NCI-H1694 (cell line): ENCODE data around the gene CRACR2A.
A peak's percentile ranks its signal among the peaks of the same experiment; 100 is the strongest.

Source experiments
- DNase-seq: peaks from one replicate; lab custom pipeline; 2025; lab: John Stamatoyannopoulos, UW

The CRACR2A gene

GRCh38 chr12:3622021-3622821 is 130.7 kb downstream of the CRACR2A start:
- DNase-seq: no peak

DNA sequence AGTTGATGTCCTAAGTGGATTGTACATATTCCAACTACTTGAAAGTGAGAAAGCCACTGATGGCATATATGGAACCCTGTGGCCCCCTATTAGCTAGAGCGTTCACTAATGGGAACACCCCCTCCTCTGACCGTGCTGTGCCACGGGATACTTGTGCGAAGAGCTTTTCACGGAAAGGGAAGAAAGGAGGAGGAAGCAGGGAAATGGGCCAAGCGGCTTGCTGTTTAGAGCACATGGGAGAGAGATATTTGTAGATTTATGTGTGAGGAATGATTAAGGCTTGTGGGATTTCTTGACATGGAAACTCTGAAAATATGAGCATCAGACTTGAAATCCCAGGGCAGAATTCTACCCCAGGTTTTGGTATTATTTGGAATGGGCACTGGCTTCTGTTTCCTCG is 132.1 kb downstream of the CRACR2A start:
- no peak for DNase-seq

GRCh38 chr12:3617565-3617964 is 135.3 kb downstream of the CRACR2A start:
- no peak for DNase-seq

- DNase-seq: no peak
These were observed 137.0 kb downstream of the CRACR2A start for GRCh38 chr12:3615862-3616261.

GRCh38 chr12:3614806-3615466 is 138.0 kb downstream of the CRACR2A start:
- peak; percentile 58 for DNase-seq

DNA sequence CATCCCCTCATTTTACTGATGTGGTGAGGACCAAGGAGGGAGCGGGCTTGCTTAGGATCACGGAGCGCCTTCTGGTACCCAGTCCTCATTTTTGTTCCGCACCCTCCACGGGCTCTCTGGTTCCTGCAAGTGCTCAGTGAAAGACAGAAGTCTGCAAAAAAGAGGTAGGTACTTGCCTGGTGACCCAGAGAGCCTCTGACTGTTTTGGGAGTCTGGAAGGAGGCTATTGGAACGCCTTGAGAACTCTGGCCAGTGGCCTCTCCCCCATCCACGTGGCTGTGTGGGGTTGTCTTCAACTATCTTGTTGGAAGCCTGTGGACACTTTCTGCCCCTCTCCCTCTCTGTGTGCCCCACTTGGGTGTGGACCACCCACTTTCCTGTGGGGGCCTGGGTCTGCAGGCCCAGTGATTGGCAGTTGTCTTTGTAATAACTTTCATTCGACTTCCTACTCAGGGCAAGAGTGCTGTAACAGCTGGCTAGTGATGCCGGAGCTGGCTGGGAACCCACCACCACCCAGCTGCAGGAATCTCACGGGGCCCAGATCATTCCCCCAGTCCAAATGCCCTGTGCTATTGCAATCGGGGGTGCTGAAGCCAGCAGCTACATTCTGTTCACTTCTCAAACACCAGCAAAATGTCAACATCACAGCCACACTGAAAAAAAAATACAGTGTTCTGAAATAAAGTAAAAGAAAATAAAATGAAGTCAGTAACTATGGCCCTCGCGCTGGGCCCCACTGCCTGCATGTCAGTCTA is 139.1 kb downstream of the CRACR2A start:
- DNase-seq: no peak

- DNase-seq: peak; percentile 67
These were observed 140.8 kb downstream of the CRACR2A start for GRCh38 chr12:3611860-3612703.

DNA sequence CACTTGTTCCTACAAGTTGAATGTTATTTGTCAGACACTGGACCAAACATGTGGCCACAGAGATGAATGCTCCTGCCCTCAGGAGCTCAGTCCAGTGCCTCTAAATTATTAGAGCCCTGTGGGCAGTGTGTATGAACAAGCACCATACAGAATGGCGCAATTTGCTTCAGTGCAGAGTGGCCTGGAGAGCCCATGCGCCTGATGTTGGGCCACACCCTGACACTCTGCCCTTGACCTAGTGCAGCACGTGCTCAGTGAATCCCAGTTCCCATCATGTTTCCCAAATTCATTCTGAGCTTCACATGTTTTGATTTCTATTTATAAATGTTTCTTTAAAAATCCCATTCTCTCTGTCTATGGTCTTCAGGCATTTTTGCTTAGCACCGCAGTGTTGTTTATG is 145.1 kb downstream of the CRACR2A start:
- DNase-seq: no peak

GRCh38 chr12:3607039-3607720 is 145.7 kb downstream of the CRACR2A start:
- peak; percentile 59 for DNase-seq

DNA sequence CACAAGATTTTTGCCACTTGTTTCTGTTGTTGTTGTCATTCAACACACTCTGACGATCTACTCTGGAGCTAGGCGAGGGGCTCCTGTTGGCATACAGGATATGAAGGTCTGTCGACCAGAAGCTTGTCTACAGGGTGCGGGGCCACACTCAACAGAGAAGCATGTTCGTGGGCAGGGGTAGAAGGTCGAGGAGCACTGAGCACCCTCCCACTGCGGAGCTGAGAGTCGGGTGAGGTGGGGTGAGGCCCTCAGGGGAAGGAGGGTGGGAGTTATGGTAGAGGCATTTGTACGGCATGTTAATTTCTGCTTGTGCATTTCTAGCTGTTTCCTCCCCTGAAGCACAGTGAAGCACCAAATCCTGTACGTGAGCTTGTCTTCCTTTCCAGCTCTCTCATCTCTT is 146.8 kb downstream of the CRACR2A start:
- DNase-seq: no peak

DNA sequence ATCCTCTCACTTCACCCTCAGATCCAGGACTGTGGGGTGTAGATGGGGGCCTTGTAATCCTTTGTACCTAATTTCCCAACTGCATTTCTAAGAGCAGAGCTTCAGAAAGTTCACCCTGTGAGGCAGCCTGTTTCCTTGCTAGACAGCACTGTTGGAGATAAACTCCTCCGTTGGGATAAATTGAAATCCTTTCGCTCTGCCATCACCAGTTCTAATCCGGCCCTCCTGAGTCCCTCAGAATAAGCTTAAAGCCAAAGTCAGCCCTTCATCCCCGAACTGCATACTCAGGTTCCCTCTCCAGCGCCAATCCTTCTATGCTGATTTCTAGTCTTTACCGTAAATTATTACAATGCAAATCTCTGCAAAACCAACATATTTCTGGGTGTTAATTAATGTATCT is 147.2 kb downstream of the CRACR2A start:
- no peak for DNase-seq

DNA sequence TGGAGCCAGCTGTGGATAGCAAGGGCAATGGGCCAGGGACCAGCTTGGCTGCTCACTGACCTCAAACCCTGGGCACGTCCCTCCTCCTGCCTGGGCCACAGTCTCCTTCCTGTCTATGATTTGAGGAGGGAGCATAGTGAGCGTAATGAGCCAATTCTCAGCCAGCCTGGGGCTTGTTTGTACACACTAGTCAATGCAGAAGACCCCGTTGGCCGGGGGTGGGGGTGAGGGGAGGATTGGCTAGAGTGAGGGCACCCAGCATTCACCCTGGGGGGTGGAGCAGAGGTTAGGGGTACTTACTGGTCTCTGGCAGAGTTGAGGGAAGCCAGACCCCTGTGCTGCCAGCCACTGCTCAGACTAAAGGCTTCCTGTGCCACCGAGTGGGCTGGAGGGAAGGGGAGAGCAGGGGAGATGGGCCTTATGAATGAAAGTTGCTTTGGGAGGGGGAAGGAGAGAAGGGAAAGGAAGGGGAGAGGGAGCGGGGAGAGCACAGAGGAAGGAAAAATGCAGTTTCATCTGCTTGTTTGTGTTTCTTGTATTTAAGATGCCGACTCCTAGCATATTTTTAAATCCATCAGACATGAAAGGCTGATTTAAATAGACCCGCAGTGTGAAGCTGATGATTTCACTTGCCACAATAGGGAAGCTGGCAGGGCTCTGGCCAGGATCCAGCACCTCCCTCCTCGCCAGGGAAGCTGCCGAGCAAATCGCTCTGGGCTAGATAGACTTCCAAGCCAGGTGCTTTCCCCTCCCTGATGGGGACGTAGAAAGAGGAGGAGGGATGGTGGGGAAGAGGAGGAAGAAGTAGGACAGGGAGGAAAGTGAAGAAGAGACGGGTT is 147.9 kb downstream of the CRACR2A start:
- DNase-seq: peak; percentile 81

GRCh38 chr12:3604286-3604685 is 148.6 kb downstream of the CRACR2A start:
- no peak for DNase-seq

- no peak for DNase-seq
These were observed 149.3 kb downstream of the CRACR2A start for GRCh38 chr12:3603576-3603975.

- DNase-seq: no peak
These were observed 150.4 kb downstream of the CRACR2A start for GRCh38 chr12:3602488-3602887.

DNA sequence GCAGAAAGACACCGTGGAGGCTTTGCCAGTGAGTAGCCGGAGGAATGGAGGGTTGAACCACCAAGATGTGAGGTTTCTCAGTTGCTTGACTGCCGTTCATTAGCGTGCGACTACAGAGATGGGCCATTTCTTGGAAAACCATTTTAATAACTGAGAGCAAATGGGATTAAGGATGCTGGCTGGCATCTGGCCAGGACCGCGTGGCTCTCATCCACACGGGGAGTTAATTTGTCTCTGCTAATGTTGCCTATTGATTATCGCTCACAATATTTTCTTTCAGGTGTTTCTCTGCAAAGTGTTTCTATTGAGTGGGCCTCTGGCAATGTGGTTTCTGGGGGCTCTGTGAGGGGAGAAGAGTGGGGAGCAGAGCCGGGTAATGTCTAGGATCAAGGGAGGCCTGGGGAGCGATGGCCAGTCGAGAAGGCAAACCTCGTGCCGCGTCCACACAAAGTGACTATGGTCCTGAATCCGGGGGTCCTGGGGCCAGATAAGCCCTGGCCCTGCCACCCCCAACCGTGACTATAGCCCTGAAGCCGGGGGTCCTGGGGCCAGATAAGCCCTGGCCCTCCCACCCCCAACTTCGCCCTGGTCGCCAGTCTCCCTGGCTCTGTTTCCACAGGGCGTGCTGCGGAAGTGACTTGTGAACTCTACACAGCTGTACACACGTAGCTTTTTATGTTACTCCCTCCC is 151.3 kb downstream of the CRACR2A start:
- no peak for DNase-seq

DNA sequence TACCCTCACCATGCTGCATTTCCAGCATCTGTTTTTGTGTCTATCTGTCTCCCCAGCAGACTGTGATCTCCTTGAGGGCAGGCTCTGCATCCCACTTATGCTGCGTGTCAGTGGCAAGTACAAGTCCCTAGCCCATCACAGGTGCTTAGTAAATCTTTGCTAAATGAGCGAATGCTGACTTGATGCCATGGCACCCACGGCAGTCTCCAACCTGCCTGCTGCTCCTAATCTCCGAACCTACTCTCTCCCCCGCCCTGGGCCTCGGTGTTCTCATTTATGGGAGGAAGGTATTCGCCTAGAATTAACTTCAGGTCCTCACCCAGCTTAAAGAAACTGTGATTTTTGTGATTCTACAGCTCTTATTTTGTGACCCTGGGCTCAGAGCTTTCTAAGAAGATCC is 152.0 kb downstream of the CRACR2A start:
- DNase-seq: no peak

DNA sequence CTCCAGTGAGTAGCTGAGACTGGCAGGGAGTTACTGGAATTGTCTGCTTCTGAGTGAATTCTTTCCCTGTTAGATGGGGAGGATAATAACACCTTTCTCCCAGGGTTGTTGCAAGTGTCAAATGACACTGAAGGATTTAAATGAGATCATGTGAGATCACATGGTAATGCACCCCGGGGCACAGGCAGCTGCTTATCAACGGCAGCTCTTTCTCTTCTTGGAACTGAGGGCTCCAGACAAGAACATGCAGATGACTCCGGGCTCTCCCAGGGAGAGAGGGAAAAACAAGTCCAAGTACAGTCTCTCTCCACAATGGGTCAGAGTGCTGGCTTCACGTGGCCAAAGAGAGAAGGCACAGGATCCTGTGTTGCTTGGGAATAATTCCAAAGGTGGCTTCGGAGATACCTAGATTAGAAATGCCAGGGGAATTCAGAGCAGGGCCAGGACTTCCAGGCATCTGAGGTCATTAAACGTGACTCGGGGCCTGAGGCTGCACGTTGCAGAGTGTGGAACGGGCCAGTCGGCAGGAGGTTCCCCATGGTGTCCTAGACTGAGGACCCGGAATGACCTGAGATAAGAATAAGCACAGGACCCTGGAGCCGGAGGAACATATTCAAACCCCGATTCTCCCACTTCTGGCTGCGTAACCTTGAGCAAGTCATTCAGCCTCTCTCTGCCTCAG is 152.7 kb downstream of the CRACR2A start:
- DNase-seq: no peak
